HUES6 (cell line): ENCODE measurements around the gene TMEM273.
"Not testable (repeated sequence)": the region's sequence is repeated elsewhere in the genome, so short reads cannot be mapped to it uniquely, and the experiment has no call there.

Experiments used
- H3K27ac ChIP-seq: 2 replicates; pipeline ENCODE4 v1.7.0; 2013; ENCODE audit warnings: low read depth, mild to moderate bottlenecking, low read length, inconsistent platforms
- H3K27me3 ChIP-seq: 2 replicates; pipeline ENCODE4 v1.6.1; 2013; ENCODE audit warnings: low read length; ENCODE audit not compliant: control insufficient read depth, insufficient read depth
- H3K36me3 ChIP-seq: 2 replicates; pipeline ENCODE4 v1.6.1; 2013; ENCODE audit warnings: low read length; ENCODE audit not compliant: control insufficient read depth, insufficient read depth
- H3K4me1 ChIP-seq: 2 replicates; pipeline ENCODE4 v1.6.1; 2013; ENCODE audit warnings: low read length; ENCODE audit not compliant: control insufficient read depth, insufficient read depth
- H3K4me3 ChIP-seq: 2 replicates; pipeline ENCODE4 v1.5.1; 2013; ENCODE audit warnings: low read depth, low read length
- H3K9ac ChIP-seq: one replicate; pipeline ENCODE4 v1.6.1; 2013; ENCODE audit warnings: mild to moderate bottlenecking, low read length
- H3K9me3 ChIP-seq: 2 replicates; pipeline ENCODE4 v1.6.1; 2013; ENCODE audit warnings: low read depth, low read length; ENCODE audit not compliant: control insufficient read depth, insufficient read depth

The TMEM273 gene

DNA sequence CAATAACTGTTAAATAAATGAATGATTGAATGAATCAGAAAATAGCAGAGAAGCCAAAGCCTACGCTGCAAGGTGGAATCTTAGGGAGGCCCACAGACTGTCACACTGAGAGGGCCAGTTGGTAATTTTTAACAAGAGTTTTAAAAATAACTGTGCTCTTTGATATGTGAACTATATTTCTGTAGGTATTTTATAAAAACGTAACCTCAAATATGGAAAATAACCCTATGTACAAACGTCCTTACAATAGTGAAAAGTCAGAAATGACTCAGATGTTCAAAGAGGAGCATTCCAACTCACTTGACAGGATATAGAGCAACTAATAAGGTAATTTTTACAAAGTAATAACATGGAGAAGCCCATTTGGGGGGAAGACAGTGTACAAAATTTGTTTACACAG, 18.9 kb upstream of the TMEM273 start:
- H3K27me3 ChIP-seq, result peaks cover 4% of the 10 kb centered on the region; the same call in 1 of the 2 replicates
- H3K9ac ChIP-seq, result no peak overlapping the region
- no peak overlapping the region for H3K4me3 ChIP-seq
- H3K27ac ChIP-seq, result no peak overlapping the region
- no peaks in the 10 kb centered on the region for H3K9me3 ChIP-seq
- no peaks in the 10 kb centered on the region for H3K4me1 ChIP-seq
- H3K36me3 ChIP-seq, result no peaks in the 10 kb centered on the region

DNA sequence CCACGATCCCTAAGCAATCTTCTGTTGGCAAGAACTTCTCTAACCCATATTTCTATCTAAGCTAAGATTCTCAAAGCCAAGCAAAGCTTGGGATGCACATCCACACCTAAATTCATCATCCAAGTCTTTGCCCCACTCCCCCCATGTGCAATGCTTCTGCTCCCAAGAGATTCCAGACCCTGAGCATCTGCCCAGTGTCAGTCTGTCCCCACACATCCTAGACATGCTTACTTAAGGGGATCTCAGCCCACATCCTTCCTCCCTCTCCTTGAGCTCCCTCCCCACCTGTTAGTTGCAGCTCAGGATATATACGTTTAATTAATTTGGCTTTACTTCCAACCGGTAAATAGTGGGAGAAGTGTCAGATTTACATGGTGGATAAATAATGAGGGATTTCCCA, 17.0 kb upstream of the TMEM273 start:
- H3K4me3 ChIP-seq, result no peak overlapping the region
- H3K9ac ChIP-seq, result no peak overlapping the region
- no peaks in the 10 kb centered on the region for H3K4me1 ChIP-seq
- no peaks in the 10 kb centered on the region for H3K9me3 ChIP-seq
- H3K27ac ChIP-seq, result no peak overlapping the region
- H3K36me3 ChIP-seq, result no peaks in the 10 kb centered on the region
- H3K27me3 ChIP-seq, result peaks cover 4% of the 10 kb centered on the region; the same call in 1 of the 2 replicates

DNA sequence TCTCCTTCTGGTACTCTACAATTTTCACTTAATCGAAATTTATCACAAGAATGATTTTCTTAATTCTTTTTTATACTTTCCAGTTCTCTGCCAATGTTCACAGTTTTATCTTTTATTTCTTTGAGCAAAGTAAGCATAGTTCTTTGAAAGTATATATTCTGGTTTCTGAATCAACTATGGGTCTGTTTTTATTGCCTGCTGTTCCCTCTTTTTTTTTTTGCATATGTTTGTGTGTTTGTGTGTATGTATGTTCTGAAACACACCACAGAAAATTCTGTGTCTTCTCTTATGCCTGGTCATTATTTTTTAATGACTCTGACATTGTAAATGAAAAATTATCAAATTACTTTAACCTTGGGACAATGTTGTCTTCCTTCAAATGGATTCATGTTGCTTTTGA, 15.9 kb upstream of the TMEM273 start:
- H3K36me3 ChIP-seq, result no peaks in the 10 kb centered on the region
- no peaks in the 10 kb centered on the region for H3K9me3 ChIP-seq
- H3K4me3 ChIP-seq, result no peak overlapping the region
- no peak overlapping the region for H3K27ac ChIP-seq
- no peaks in the 10 kb centered on the region for H3K4me1 ChIP-seq
- H3K9ac ChIP-seq, result no peak overlapping the region
- peaks cover 4% of the 10 kb centered on the region; the same call in 1 of the 2 replicates for H3K27me3 ChIP-seq

DNA sequence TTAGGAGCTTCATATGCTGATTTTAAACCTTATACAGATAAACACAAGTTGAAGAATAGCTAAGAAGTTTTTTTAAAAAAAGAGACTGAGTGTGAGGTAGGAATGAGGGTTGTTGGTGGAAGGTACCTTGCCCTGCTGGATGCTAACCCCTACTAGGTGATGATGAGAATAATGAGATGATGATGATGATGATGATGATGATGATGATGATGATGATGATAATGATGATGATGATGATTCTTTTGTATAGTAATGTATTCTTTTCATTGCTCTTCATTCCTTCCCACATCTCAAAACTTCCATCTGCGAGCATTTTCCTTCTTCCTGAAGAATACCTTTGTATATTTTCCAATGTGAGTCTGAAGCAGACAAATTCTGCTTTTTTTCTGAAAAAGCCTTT, 14.1 kb upstream of the TMEM273 start:
- Histone ChIP-seq H3K36me3 (no peaks in the 10 kb centered on the region), H3K4me3 (no peak overlapping the region), H3K9ac (no peak overlapping the region), H3K4me1 (no peaks in the 10 kb centered on the region), H3K27ac (no peak overlapping the region), H3K9me3 (no peaks in the 10 kb centered on the region), H3K27me3 (peaks cover 4% of the 10 kb centered on the region; the same call in 1 of the 2 replicates)

DNA sequence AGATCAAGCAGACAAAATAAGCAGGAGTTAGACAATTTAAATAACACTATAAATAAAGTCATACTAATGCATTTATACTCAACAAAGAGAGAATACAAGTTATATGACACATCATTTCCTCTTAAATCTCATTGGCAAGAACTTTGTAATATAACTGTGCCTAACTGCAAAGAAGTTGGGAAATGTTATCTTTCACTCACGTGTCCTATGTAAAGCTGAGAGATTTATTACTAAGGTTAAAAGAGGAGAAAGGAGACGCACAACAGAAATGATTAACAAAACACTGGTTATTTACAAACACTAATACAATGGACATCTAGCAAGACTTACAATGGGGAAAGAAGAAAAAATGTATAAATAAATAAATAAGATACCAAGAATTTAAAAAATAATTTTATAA, 12.7 kb upstream of the TMEM273 start:
- no peak overlapping the region for H3K9ac ChIP-seq
- no peaks in the 10 kb centered on the region for H3K27me3 ChIP-seq
- H3K4me1 ChIP-seq, result no peaks in the 10 kb centered on the region
- H3K4me3 ChIP-seq, result no peak overlapping the region
- no peaks in the 10 kb centered on the region for H3K9me3 ChIP-seq
- no peaks in the 10 kb centered on the region for H3K36me3 ChIP-seq
- no peak overlapping the region for H3K27ac ChIP-seq

DNA sequence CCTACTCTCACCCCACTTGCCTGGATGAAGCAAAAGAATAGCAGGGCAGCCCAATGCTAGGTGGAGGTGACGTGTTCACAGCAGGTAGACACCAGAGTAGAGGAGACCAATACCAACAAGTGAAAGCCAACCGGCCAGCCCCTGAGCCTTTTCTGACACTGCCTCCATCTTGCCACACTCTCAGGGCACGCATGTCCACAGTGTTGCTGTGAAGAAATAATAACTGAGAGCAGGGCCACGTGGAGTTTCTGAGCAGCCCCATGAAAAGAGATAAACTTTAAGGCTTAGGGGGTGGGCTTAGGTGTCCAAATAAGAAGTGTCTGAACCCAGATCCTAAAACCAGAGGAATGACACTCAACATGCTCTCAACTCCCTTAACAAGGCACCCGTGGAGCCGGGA, 9.0 kb upstream of the TMEM273 start:
- Histone ChIP-seq H3K36me3 (no peaks in the 10 kb centered on the region), H3K27me3 (no peaks in the 10 kb centered on the region), H3K9ac (no peak overlapping the region), H3K9me3 (no peaks in the 10 kb centered on the region), H3K27ac (no peak overlapping the region), H3K4me3 (no peak overlapping the region), H3K4me1 (no peaks in the 10 kb centered on the region)

DNA sequence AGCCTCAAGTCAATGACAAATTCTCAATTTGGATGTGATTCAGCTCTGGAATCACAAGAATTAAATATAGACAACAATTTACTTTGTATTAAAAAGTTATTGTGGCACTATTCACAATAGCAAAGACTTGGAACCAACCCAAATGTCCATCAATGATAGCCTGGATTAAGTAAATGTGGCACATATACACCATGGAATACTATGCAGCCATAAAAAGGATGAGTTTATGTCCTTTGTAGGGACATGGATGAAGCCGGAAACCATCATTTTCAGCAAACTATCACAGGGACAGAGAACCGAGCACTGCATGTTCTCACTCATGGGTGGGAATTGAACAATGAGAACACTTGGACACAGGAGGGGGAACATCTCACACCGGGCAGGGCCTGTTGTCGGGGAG, 7.7 kb upstream of the TMEM273 start:
- not testable (repeated sequence) for H3K36me3 ChIP-seq, H3K27ac ChIP-seq, H3K4me3 ChIP-seq, H3K27me3 ChIP-seq, H3K9me3 ChIP-seq, H3K4me1 ChIP-seq, H3K9ac ChIP-seq

DNA sequence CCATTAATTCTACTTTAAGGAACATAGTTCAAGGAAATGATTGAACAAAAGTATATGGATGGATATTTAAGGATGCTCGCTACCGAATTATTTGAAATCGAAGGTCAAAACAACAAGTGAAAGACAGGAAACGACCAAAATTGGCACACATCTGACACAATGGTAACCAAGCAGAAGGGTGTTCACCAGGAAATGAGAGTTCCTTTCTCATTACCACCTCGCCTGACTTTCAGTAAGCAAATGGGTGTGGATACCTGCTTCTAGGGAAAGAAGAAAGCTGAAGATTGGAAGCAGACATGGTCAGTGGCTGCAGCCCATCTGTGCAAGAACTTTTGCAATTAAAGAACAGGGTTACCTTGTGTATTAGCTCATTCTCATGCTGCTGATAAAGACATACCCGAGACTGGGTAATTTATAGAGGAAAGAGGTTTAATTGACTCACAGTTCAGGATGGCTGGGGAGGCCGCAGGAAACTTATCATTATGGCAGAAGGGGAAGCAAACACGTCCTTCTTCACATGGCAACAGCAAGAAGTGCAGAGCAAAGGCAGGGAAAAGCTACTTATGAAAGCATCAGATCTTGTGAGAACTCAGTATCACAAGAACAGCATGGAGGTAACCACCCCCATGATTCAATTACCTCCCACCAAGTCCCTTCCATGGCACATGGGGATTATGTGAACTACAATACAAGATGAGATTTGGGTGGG, 6.2 kb upstream of the TMEM273 start:
- Histone ChIP-seq H3K9me3 (no peaks in the 10 kb centered on the region), H3K4me3 (no peak overlapping the region), H3K36me3 (no peaks in the 10 kb centered on the region), H3K4me1 (no peaks in the 10 kb centered on the region), H3K27ac (no peak overlapping the region), H3K27me3 (no peaks in the 10 kb centered on the region), H3K9ac (no peak overlapping the region)

DNA sequence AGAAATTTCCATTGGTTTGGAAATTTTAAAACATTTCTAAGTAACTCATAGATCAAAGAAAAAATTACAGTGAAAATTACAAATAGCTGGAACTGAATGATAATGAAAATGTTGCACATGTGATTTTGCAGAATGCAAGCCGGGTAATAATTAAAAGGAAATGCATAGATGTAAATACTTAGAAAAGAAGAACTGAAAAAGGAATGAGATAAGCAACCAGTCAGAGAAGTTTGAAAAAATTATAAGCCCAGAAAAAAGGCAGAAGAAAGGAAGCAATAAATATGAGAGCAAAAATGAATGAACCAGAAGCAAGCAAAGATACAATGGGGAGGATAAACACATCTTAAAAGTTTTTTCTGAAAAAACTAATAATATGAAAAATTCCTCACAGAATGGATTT, 3.2 kb upstream of the TMEM273 start:
- Histone ChIP-seq H3K27ac (no peak overlapping the region), H3K27me3 (no peaks in the 10 kb centered on the region), H3K9me3 (no peaks in the 10 kb centered on the region), H3K4me3 (no peak overlapping the region), H3K9ac (no peak overlapping the region), H3K4me1 (no peaks in the 10 kb centered on the region), H3K36me3 (no peaks in the 10 kb centered on the region)

DNA sequence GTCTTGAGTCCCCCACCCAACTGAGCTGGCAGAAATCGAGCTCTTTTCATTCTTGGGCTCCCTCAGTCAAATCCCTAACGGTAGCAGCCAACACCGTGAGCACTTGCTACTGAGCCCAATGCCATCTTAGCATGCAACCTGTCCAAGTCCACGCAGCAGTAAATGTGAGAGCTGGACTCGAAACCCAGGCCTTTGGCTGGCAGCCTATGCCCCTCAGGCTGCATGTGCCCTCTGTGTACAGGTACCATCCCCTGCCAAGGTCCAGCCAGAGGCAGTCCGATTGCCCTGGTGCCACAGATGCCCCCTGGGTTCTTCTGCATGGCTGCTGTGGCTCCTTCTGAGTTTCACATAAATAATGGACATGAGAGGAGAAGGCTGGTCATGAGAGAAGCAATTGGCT, 1.2 kb upstream of the TMEM273 start:
- no peak overlapping the region for H3K9ac ChIP-seq
- no peak overlapping the region for H3K27ac ChIP-seq
- no peaks in the 10 kb centered on the region for H3K4me1 ChIP-seq
- H3K4me3 ChIP-seq, result no peak overlapping the region
- H3K27me3 ChIP-seq, result no peaks in the 10 kb centered on the region
- H3K9me3 ChIP-seq, result no peaks in the 10 kb centered on the region
- H3K36me3 ChIP-seq, result no peaks in the 10 kb centered on the region

DNA sequence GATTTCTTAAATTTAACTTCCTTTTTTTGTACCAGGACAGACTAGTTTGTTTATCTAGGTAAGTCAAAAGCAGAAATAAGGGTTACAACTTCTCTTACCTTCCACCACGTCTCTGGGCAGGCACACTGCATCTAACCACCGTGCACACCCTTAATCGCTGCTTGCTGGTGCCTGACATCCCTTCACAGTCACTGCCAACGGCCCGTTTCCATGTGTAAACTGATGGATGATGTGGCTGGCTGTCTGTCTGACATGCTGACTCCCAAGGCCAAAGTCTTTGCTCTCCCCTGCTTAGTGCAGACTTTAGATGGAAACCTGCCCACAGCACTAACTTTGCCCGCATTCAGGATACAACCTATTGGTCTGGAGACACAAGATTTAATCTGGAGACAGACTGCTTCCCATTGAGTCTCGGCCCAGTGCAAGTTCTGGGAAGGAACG, 1.1 kb downstream of the TMEM273 start:
- H3K4me3 ChIP-seq, result no peak overlapping the region
- H3K9me3 ChIP-seq, result no peaks in the 10 kb centered on the region
- no peak overlapping the region for H3K9ac ChIP-seq
- no peak overlapping the region for H3K27ac ChIP-seq
- H3K27me3 ChIP-seq, result no peaks in the 10 kb centered on the region
- no peaks in the 10 kb centered on the region for H3K36me3 ChIP-seq
- no peaks in the 10 kb centered on the region for H3K4me1 ChIP-seq
